ENCODE measurements around the gene UCHL3. TPM values are rescaled to one million over a fixed set of nuclear protein-coding genes. Genes with fewer than 3 reads are reported as not detected.
A peak's percentile ranks its signal among the peaks of the same experiment; 100 is the strongest.

The UCHL3 gene
- total RNA-seq, 1 donor from 2014 or later: 23.2 TPM

GRCh38 chr13:75521956-75522355 is 27.6 kb upstream of the UCHL3 start:
- no peaks in the 10 kb centered on the region for H3K27me3 ChIP-seq (ENCODE audit: low read depth)
- peaks cover 18% of the 10 kb centered on the region for H3K36me3 ChIP-seq
- H3K4me1 ChIP-seq: no peaks in the 10 kb centered on the region
- intact Hi-C loops (cut with micrococcal nuclease): no loop called here
- no peak for DNase-seq
- no peak overlapping the region for H3K27ac ChIP-seq (replicated peaks)
- H3K9me3 ChIP-seq (replicated peaks): no peaks in the 10 kb centered on the region
- H3K4me3 ChIP-seq: no peak overlapping the region
- TF ChIP-seq CTCF (IDR thresholded peaks at IDR 0.05; ENCODE audit: borderline replicate concordance): no peak

- intact Hi-C loops (cut with micrococcal nuclease): no loop called here
- no peak for TF ChIP-seq CTCF (IDR thresholded peaks at IDR 0.05; ENCODE audit: borderline replicate concordance)
- DNase-seq: no peak
- Histone ChIP-seq H3K27me3 (ENCODE audit: low read depth) (no peaks in the 10 kb centered on the region), H3K27ac (replicated peaks) (no peak overlapping the region), H3K36me3 (peaks cover 34% of the 10 kb centered on the region), H3K4me3 (no peak overlapping the region), H3K9me3 (replicated peaks) (no peaks in the 10 kb centered on the region), H3K4me1 (peaks cover 12% of the 10 kb centered on the region)
Measured at GRCh38 chr13:75530549-75530961, 19.0 kb upstream of the UCHL3 start.

GRCh38 chr13:75533861-75534260 is 15.7 kb upstream of the UCHL3 start:
- intact Hi-C loops (cut with micrococcal nuclease): no loop called here
- H3K9me3 ChIP-seq (replicated peaks): no peaks in the 10 kb centered on the region

GRCh38 chr13:75537401-75538365 is 11.9 kb upstream of the UCHL3 start, which contains the start of gene COMMD6:
COMMD6 (minus strand) TSS chr13:75537841; CDS start chr13:75537805, 36 bp downstream.
- no peaks in the 10 kb centered on the region for H3K9me3 ChIP-seq (replicated peaks)
- H3K27me3 ChIP-seq (ENCODE audit: low read depth): no peaks in the 10 kb centered on the region
- H3K36me3 ChIP-seq: peaks cover 7% of the 10 kb centered on the region
- H3K27ac ChIP-seq (replicated peaks): peak within 1 kb of the TSS; percentile 89
- peak; percentile 77 for TF ChIP-seq CTCF (IDR thresholded peaks at IDR 0.05; ENCODE audit: borderline replicate concordance)
- DNase-seq: peak; percentile 80
- peak within 1 kb of the TSS; percentile 99 for H3K4me3 ChIP-seq
- H3K4me1 ChIP-seq: peaks cover 28% of the 10 kb centered on the region
- intact Hi-C loops (cut with micrococcal nuclease): no loop called here

More at GRCh38 chr13:75533861-75534260, 15.7 kb upstream of the UCHL3 start:
- peaks cover 40% of the 10 kb centered on the region for H3K4me1 ChIP-seq
- TF ChIP-seq CTCF (IDR thresholded peaks at IDR 0.05; ENCODE audit: borderline replicate concordance): no peak
- H3K27me3 ChIP-seq (ENCODE audit: low read depth): no peaks in the 10 kb centered on the region
- DNase-seq: no peak
- H3K4me3 ChIP-seq: no peak overlapping the region
- H3K27ac ChIP-seq (replicated peaks): no peak overlapping the region
- H3K36me3 ChIP-seq: peaks cover 7% of the 10 kb centered on the region

- intact Hi-C loops (cut with micrococcal nuclease): loop anchor here (5.0 to 10.0 kb wide), 2 partner anchors 64 to 236 kb away; no protein-coding TSS in a partner anchor
- Histone ChIP-seq H3K27me3 (ENCODE audit: low read depth) (no peaks in the 10 kb centered on the region), H3K4me1 (peaks cover 22% of the 10 kb centered on the region), H3K9me3 (replicated peaks) (no peaks in the 10 kb centered on the region), H3K4me3 (no peak overlapping the region), H3K27ac (replicated peaks) (no peak overlapping the region), H3K36me3 (no peaks in the 10 kb centered on the region)
- no peak for DNase-seq
- TF ChIP-seq CTCF (IDR thresholded peaks at IDR 0.05; ENCODE audit: borderline replicate concordance): no peak
Measured at GRCh38 chr13:75541287-75541686, 8.3 kb upstream of the UCHL3 start.
